ENCODE data around the gene SASH1.
"Not testable (repeated sequence)": the region's sequence is repeated elsewhere in the genome, so short reads cannot be mapped to it uniquely, and the experiment has no call there.

GRCh38 chr6:148585641-148586040 is 243.0 kb downstream of the SASH1 start:
- not testable (repeated sequence) for TF ChIP-seq CTCF, EZH2 (IDR thresholded peaks at IDR 0.05)
